Measurements from ENCODE around the gene PNLDC1. TPM values are rescaled to one million over a fixed set of nuclear protein-coding genes. Genes with fewer than 3 reads are reported as not detected.

Gene PNLDC1
- total and polyA plus RNA-seq, 4 donors: 0.08 to 3.1 (median 0.58) TPM; not detected in 1

DNA sequence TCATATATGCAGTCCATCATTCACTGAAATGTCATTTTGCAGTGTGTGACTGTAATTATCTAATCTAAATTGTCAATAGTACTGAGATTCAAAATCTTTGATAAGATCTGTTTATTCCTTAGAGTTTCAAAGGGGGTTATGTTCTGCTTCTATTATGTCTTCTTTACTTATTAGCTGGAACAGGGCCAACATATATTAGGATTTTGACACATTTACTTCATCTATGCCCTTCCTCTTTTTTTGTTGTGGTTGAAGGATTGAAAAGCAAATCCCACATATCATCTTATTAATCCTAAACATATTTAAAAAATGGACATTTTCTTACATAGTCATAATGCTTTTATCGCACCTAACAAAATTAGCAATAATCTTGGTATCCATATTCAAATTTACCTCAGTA, 60.4 kb downstream of the PNLDC1 start:
- Histone ChIP-seq H3K9me3 (ENCODE audit: control insufficient read depth in 4 of 4, low read length in 3 of 4) (no peaks in the 10 kb centered on the region), H3K9ac (ENCODE audit: low read depth in 1 of 2, low read length in 2 of 2) (no peak overlapping the region)

More for the DNA sequence above, 60.4 kb downstream of the PNLDC1 start:
- no peak for DNase-seq (ENCODE audit: low spot score)
- no peaks in the 10 kb centered on the region for H3K36me3 ChIP-seq (ENCODE audit: control insufficient read depth in 4 of 4, insufficient read depth in 3 of 4, low read depth in 1 of 4, low read length in 3 of 4)
- H3K27me3 ChIP-seq (ENCODE audit: control insufficient read depth in 4 of 4, insufficient read depth in 4 of 4, low read length in 3 of 4): no peaks in the 10 kb centered on the region
- H3K4me3 ChIP-seq (ENCODE audit: low read depth in 1 of 3, low read length in 3 of 3): no peak overlapping the region
- TF ChIP-seq, protein P1, sequence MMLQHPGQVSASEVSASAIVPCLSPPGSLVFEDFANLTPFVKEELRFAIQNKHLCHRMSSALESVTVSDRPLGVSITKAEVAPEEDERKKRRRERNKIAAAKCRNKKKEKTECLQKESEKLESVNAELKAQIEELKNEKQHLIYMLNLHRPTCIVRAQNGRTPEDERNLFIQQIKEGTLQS (IDR thresholded peaks at IDR 0.05): no peak
- no peak for TF ChIP-seq JUND (IDR thresholded peaks at IDR 0.05)
- TF ChIP-seq, protein P2, sequence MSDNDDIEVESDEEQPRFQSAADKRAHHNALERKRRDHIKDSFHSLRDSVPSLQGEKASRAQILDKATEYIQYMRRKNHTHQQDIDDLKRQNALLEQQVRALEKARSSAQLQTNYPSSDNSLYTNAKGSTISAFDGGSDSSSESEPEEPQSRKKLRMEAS (IDR thresholded peaks at IDR 0.05): no peak
- TF ChIP-seq HNF4G (IDR thresholded peaks at IDR 0.05): no peak
- no peak for TF ChIP-seq GABPA (IDR thresholded peaks at IDR 0.05 in 1 of 2, conservative IDR thresholded peaks at IDR 0.05 in 1 of 2)
- TF ChIP-seq HNF4A (conservative IDR thresholded peaks at IDR 0.05): no peak
- TF ChIP-seq FOXA1 (IDR thresholded peaks at IDR 0.05): no peak
- TF ChIP-seq NR2F2 (IDR thresholded peaks at IDR 0.05): no peak
- no peak for TF ChIP-seq YY1 (IDR thresholded peaks at IDR 0.05)
- TF ChIP-seq TAF1 (conservative IDR thresholded peaks at IDR 0.05): no peak
- TF ChIP-seq, protein P3, sequence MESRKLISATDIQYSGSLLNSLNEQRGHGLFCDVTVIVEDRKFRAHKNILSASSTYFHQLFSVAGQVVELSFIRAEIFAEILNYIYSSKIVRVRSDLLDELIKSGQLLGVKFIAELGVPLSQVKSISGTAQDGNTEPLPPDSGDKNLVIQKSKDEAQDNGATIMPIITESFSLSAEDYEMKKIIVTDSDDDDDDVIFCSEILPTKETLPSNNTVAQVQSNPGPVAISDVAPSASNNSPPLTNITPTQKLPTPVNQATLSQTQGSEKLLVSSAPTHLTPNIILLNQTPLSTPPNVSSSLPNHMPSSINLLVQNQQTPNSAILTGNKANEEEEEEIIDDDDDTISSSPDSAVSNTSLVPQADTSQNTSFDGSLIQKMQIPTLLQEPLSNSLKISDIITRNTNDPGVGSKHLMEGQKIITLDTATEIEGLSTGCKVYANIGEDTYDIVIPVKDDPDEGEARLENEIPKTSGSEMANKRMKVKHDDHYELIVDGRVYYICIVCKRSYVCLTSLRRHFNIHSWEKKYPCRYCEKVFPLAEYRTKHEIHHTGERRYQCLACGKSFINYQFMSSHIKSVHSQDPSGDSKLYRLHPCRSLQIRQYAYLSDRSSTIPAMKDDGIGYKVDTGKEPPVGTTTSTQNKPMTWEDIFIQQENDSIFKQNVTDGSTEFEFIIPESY (IDR thresholded peaks at IDR 0.05): no peak
- no peak for TF ChIP-seq RXRA (IDR thresholded peaks at IDR 0.05)
- TF ChIP-seq, protein P4, sequence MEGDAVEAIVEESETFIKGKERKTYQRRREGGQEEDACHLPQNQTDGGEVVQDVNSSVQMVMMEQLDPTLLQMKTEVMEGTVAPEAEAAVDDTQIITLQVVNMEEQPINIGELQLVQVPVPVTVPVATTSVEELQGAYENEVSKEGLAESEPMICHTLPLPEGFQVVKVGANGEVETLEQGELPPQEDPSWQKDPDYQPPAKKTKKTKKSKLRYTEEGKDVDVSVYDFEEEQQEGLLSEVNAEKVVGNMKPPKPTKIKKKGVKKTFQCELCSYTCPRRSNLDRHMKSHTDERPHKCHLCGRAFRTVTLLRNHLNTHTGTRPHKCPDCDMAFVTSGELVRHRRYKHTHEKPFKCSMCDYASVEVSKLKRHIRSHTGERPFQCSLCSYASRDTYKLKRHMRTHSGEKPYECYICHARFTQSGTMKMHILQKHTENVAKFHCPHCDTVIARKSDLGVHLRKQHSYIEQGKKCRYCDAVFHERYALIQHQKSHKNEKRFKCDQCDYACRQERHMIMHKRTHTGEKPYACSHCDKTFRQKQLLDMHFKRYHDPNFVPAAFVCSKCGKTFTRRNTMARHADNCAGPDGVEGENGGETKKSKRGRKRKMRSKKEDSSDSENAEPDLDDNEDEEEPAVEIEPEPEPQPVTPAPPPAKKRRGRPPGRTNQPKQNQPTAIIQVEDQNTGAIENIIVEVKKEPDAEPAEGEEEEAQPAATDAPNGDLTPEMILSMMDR (IDR thresholded peaks at IDR 0.05; ENCODE audit: low read depth, low read length, missing input control): no peak
- TF ChIP-seq RAD21 (IDR thresholded peaks at IDR 0.05): no peak
- TF ChIP-seq, protein P5, sequence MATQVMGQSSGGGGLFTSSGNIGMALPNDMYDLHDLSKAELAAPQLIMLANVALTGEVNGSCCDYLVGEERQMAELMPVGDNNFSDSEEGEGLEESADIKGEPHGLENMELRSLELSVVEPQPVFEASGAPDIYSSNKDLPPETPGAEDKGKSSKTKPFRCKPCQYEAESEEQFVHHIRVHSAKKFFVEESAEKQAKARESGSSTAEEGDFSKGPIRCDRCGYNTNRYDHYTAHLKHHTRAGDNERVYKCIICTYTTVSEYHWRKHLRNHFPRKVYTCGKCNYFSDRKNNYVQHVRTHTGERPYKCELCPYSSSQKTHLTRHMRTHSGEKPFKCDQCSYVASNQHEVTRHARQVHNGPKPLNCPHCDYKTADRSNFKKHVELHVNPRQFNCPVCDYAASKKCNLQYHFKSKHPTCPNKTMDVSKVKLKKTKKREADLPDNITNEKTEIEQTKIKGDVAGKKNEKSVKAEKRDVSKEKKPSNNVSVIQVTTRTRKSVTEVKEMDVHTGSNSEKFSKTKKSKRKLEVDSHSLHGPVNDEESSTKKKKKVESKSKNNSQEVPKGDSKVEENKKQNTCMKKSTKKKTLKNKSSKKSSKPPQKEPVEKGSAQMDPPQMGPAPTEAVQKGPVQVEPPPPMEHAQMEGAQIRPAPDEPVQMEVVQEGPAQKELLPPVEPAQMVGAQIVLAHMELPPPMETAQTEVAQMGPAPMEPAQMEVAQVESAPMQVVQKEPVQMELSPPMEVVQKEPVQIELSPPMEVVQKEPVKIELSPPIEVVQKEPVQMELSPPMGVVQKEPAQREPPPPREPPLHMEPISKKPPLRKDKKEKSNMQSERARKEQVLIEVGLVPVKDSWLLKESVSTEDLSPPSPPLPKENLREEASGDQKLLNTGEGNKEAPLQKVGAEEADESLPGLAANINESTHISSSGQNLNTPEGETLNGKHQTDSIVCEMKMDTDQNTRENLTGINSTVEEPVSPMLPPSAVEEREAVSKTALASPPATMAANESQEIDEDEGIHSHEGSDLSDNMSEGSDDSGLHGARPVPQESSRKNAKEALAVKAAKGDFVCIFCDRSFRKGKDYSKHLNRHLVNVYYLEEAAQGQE (IDR thresholded peaks at IDR 0.05): no peak
- TF ChIP-seq FOXA2 (IDR thresholded peaks at IDR 0.05): no peak
- no peak for TF ChIP-seq EGR1 (IDR thresholded peaks at IDR 0.05; ENCODE audit: low read depth in 2 of 2)
- no peak for TF ChIP-seq SP1 (IDR thresholded peaks at IDR 0.05)
- H3K27ac ChIP-seq (ENCODE audit: low read depth in 1 of 2, low read length in 2 of 2): no peak overlapping the region
- WGBS: 100% methylated on average over 1 of the region's 1 CpG
- H3K4me1 ChIP-seq (ENCODE audit: control insufficient read depth in 4 of 4, insufficient read depth in 4 of 4, low read length in 3 of 4): no peaks in the 10 kb centered on the region

Data from liver (tissue), 9 donors.